Activated CD4-positive, CD25-positive, alpha-beta regulatory T cell treated with anti-CD3 and anti-CD28 coated beads, Interleukin-2, amount 50 U/mL, for 72 hours (primary cell): ENCODE results near the gene EPS8L1.

ENCODE experiments used
- DNase-seq: peaks from one replicate; pipeline ENCODE4 v3.0.0; 2021

The EPS8L1 gene

DNA sequence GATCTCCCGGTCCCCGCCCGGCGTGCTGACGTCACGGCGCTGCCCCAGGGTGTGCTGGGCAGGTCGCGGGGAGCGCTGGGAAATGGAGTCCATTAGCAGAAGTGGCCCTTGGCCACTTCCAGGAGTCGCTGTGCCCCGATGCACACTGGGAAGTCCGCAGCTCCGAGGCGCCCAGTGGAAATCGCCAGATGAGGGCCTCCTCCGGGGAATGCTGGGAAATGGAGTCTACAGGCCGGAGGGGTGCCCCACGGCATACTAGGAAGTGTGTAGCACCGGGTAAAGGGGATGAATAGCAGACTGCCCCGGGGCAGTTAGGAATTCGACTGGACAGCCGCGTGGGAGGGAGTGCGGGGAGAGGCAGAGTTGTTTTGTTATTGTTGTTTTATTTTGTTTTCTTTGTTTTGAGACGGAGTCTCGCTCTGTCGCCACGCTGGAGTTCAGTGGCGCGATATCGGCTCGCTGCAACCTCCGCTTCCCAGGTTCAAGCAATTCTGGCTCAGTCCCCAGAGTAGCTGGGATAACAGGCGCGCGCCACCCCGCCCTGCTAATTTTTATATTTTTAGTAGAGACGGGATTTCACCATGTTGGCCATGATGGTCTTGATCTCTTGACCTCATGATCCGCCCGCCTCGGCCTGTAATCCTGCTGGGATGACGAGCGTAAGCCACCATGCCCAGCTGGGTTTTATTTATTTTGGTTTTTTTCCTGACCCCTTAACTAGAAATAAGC, 42.2 kb downstream of the EPS8L1 start:
- peak; percentile 94 for DNase-seq

DNA sequence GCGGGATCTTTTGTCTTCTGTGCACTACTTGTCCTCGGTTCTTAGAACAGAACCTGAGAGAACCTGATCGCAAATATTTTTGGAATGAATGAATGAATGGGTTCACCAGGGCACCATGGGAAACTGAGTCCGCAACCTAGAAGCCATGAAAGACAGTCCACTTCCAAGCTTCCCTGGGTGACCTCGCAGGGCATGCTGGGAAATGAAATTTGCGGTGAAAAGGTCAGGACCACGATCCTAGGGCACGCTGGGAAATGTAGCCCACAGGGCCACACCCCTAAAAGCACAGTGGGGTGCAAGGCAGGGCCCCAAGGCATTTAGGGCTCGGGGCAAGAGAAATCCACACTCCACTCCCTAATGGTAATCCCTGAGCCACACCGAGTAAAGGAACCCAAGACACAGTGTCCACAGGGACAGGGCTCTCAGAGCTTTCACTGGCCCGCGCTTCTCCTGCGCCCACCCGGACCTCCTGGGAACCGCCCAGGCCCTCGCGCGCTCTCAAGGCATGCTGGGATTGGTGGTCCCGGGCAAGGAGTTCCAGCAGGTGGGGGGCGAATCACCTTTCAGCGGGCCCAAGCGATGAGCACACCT, 42.8 kb downstream of the EPS8L1 start:
- no peak for DNase-seq

DNA sequence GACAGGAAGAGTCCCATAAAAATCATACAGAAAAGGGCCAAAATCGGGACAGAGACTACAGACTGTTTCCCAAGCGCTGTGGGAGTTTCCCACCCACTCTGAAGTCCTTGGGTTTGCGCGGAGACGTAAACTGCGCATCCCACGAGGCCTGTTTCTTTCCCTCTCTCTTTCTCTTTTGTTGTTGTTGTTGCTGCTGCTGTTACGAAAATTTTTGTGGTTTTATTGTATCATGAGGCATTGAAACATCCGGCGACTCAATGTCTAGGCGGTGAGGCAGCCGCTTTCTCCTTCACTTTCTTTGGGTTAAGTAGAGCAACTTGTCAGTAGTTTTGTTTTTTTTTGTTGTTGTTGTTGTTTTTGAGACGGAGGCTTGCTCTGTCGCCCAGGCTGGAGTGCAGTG, 43.4 kb downstream of the EPS8L1 start:
- DNase-seq: no peak

DNA sequence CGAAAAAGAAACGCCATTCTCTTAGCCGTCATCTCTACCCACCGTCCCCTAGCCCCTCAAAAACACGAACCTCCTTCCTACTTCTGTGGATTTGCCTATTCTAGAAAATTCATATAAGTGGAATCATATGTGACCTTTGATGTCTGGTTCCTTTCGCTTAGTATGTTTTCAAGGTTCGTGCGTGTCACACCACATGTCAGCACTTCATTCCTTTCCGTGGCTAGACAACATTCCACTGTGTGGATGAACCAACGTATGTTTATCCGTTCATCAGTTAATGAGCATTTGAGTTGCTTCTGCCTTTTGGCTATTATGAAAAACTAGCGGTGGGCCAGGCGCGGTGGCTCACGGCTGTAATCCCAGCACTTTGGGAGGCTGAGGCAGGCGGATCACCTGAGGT, 55.8 kb downstream of the EPS8L1 start:
- no peak for DNase-seq

DNA sequence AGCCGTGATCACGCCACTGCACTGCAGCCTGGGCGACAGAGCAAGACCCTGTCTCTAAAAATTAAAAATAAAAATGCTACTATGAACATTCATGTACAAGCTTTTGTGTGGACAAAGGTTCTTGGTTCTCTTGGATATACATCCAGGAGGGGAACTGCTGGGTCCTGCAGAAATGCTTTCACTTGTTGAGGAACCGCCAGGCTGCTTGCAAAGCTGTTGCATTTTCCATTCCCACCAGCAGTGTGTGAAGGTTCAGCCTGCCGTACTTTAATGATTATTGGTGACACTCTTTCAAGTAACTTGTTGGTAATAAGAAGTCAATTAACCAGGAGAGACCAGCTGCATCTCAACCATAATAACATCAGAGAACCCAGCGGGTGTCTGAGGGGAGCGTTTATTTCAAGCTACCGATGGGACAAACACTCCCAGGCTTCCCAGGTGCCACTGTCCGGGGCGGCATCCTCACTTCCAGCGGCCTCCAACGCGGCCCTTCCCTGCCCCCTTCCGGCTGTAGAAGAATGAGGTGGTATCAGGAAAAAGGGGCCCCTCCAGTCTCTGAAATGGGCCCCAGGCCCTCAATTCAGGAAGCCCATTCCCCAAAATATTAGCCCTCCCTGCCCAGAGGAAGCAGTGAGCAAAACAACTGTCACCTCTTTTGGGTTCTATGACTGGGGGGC, 56.9 kb downstream of the EPS8L1 start:
- no peak for DNase-seq

DNA sequence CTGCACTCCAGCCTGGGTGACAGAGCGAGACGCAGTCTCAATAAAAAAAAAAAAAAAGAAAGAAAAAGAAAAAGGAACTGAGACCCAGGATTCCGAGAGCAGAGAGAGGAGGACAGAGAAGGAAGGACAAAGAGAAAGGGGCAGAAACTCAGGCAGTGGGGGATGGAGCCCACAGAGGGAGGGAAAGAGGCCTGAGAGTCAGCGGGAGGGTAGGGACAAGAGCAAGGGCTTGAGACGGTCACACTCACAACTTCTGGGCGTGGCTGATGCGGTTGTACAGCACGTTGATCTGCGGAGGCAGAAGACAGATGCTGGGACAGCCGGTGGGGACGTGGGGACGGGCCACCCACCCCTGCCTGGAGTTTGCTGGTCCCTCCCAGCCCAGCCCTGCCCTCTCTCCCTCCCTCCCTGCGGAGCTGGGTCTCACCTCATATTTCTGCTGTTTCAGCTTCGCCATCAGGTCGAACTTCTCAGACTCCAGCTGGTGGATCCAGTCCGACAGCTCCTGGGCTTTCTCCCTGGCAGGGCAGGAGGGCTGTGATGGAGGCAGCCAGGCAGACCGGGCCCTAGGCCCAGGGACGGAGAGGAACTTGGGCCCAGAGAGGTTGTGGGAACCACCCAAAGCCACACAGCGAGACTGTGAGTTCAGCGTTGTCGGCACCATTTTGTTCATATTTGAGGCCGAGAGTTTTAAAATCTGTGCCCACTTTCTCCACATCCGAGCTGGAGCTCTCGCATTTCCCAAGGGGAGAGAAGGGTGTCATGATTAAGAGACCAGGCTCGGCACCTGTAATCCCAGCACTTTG, 58.2 kb downstream of the EPS8L1 start:
- DNase-seq: no peak

DNA sequence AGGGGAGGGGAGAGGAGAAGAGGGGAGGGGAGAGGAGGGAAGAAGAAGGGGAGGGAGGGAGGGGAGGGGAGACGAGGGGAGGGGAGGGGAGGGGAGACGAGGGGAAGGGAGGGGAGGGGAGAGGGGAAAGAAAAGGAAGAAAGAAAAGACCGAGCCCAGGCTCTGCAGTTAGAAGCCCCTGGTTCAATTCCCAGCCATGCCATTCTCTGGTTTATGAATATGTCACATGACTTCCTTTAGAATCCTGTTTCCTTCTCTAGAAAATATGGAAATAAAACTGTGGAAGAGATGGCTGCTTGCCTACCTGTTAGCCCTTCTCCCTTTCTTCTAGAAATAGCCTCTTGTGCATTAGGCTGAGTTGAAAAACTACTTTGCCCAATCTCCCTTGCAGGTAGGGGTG, 59.1 kb downstream of the EPS8L1 start:
- no peak for DNase-seq

DNA sequence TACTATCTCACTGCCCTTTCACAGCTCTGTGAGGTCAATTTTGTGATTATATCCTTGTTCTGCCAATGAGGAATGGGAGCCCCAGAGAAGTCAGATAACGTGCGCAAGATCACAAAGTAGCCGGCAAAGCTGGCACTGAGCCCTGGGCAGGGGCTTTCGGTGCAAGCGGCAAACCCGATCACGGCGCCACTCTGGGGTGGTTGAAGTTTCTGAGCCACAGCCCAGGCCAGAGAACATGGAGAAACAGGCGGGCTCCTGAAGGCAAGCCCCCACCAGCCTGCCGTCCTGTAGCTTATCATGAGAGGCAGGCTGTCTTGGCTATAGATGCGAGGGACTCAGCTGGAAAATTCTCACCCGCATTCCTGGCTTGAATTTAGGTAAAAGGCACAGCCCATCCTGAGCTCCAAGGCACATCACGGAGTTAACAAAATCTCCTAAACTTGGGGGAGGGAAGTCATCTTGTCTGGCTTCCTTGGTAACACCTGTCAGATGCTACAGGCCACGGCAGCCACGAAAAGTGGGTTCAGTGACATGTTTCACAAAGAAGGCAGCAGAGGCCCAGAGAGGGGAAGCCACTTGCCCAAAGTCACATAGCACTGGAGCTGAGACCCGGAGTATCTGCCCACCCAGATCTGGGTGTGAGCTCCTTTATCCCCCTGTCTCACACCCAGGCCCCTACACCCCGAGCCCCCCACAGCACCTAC, 60.9 kb downstream of the EPS8L1 start:
- no peak for DNase-seq
